HG03442 (cell line): ENCODE data around the gene CHST1.

Source experiments
- ATAC-seq: cut with Tn5 transposase; IDR thresholded peaks from one replicate; pipeline ENCODE4 v1.9.1; 2021; ENCODE audit warnings: mild to moderate bottlenecking, moderate library complexity; ENCODE audit not compliant: unreplicated experiment

Gene CHST1

GRCh38 chr11:45665206-45665932 lies at the start of gene CHST1:
TSS of gene CHST1 (minus strand) at chr11:45665622. CDS start at chr11:45650923, 14,699 bp downstream.
- ATAC-seq, result no peak

- no peak for ATAC-seq
Measured at GRCh38 chr11:45713573-45713972, 48.2 kb upstream of the CHST1 start.

- ATAC-seq, result no peak
Measured at GRCh38 chr11:45710561-45710960, 45.1 kb upstream of the CHST1 start.

- ATAC-seq, result no peak
Measured at GRCh38 chr11:45708887-45709663, 43.7 kb upstream of the CHST1 start.

- ATAC-seq, result no peak
Measured at GRCh38 chr11:45704635-45705034, 39.2 kb upstream of the CHST1 start.

GRCh38 chr11:45704133-45704532 lies 38.7 kb upstream of the CHST1 start:
- no peak for ATAC-seq

GRCh38 chr11:45702511-45702910 lies 37.1 kb upstream of the CHST1 start:
- no peak for ATAC-seq

- no peak for ATAC-seq
Measured at GRCh38 chr11:45698777-45699497, 33.5 kb upstream of the CHST1 start.

GRCh38 chr11:45692808-45693453 lies 27.5 kb upstream of the CHST1 start:
- ATAC-seq, result no peak

GRCh38 chr11:45688472-45689033 lies 23.1 kb upstream of the CHST1 start:
- no peak for ATAC-seq

- no peak for ATAC-seq
Measured at GRCh38 chr11:45687836-45688235, 22.4 kb upstream of the CHST1 start.

- no peak for ATAC-seq
Measured at GRCh38 chr11:45685964-45686537, 20.6 kb upstream of the CHST1 start.

- no peak for ATAC-seq
Measured at GRCh38 chr11:45684440-45684839, 19.0 kb upstream of the CHST1 start.

GRCh38 chr11:45683271-45684058 lies 18.0 kb upstream of the CHST1 start:
- ATAC-seq, result no peak

GRCh38 chr11:45679806-45680205 lies 14.4 kb upstream of the CHST1 start:
- ATAC-seq, result no peak

GRCh38 chr11:45678976-45679375 lies 13.6 kb upstream of the CHST1 start:
- no peak for ATAC-seq

GRCh38 chr11:45677770-45678512 lies 12.5 kb upstream of the CHST1 start:
- no peak for ATAC-seq

- peak; percentile 95 for ATAC-seq
Measured at GRCh38 chr11:45676522-45677095, 11.2 kb upstream of the CHST1 start.

GRCh38 chr11:45675646-45676045 lies 10.2 kb upstream of the CHST1 start:
- no peak for ATAC-seq
